Thymus (tissue), 11 donors: ENCODE measurements around the gene FBXL13. TPM values are rescaled to one million over a fixed set of nuclear protein-coding genes. Genes with fewer than 3 reads are reported as not detected.

Experiments used
- DNase-seq, 9 donors: peaks; one replicate each; pipeline ENCODE4 v3.0.0-alpha.2; 2013; ENCODE audit warnings: low spot score in 9 of 9, low read depth in 6 of 9, missing footprints in 1 of 9
- H3K27ac ChIP-seq, 2 donors: one replicate each; pipeline ENCODE4 v1.5.1; 2013; ENCODE audit warnings: control low read depth in 1 of 2, low read depth in 1 of 2, low read length in 1 of 2, mild to moderate bottlenecking in 1 of 2, moderate library complexity in 1 of 2
- H3K27me3 ChIP-seq, 2 donors: one replicate each; pipeline ENCODE4 v1.5.1; 2013; ENCODE audit warnings: low read length in 1 of 2; ENCODE audit not compliant: control insufficient read depth in 2 of 2, insufficient read depth in 1 of 2
- H3K36me3 ChIP-seq, 2 donors: one replicate each; pipeline ENCODE4 v1.5.1; 2013; ENCODE audit warnings: low read length in 1 of 2, mild to moderate bottlenecking in 1 of 2, moderate library complexity in 1 of 2; ENCODE audit not compliant: control insufficient read depth in 2 of 2, insufficient read depth in 2 of 2
- H3K4me1 ChIP-seq, 2 donors: one replicate each; pipeline ENCODE4 v1.5.1; 2013; ENCODE audit warnings: low read length in 2 of 2; ENCODE audit not compliant: control insufficient read depth in 2 of 2, insufficient read depth in 2 of 2
- H3K4me3 ChIP-seq, 2 donors: one replicate each; pipeline ENCODE4 v1.5.1; 2013; ENCODE audit warnings: low read length in 2 of 2, control low read depth in 1 of 2, mild to moderate bottlenecking in 1 of 2
- H3K9me3 ChIP-seq, 2 donors: one replicate each; pipeline ENCODE4 v1.5.1; 2013; ENCODE audit warnings: low read length in 1 of 2, mild to moderate bottlenecking in 1 of 2; ENCODE audit not compliant: control insufficient read depth in 2 of 2, insufficient read depth in 1 of 2
- WGBS: extraction: QIAGEN DNeasy Blood & Tissue Kit; methylation state at CpG from one replicate; pipeline ENCODE4 v1.1.7; 2013; 5-methylcytosine and 5-hydroxymethylcytosine counted together
- polyA plus RNA-seq: library from polyadenylated mRNA; stranded (reverse); fragments of 200-250 nt; gene quantifications from one replicate; pipeline ENCODE4 v1.2.3, GENCODE V29; 2013
- total RNA-seq: library from RNA; stranded (reverse); fragments of 120-200 nt; gene quantifications from one replicate; pipeline ENCODE4 v1.2.4, GENCODE V29; 2013
- donor health status: healthy.

FBXL13 gene
- total and polyA plus RNA-seq, 2 donors: 1.0 to 3.8 TPM

GRCh38 chr7:102866535-102867215 is 207.9 kb downstream of the FBXL13 start:
- DNase-seq: no peak
- Histone ChIP-seq H3K4me3 (no peak overlapping the region), H3K27me3 (no peaks in the 10 kb centered on the region), H3K27ac (no peak overlapping the region), H3K9me3 (no peaks in the 10 kb centered on the region), H3K4me1 (no peaks in the 10 kb centered on the region), H3K36me3 (no peaks in the 10 kb centered on the region)
- WGBS: 97% methylated on average over 3 of the region's 3 CpGs

GRCh38 chr7:102864958-102865357 is 209.6 kb downstream of the FBXL13 start:
- no peaks in the 10 kb centered on the region for H3K27me3 ChIP-seq
- no peak overlapping the region for H3K4me3 ChIP-seq
- no peaks in the 10 kb centered on the region for H3K36me3 ChIP-seq
- no peaks in the 10 kb centered on the region for H3K4me1 ChIP-seq
- H3K27ac ChIP-seq: no peak overlapping the region
- no peak for DNase-seq
- WGBS: 91% methylated on average over 2 of the region's 2 CpGs
- H3K9me3 ChIP-seq: no peaks in the 10 kb centered on the region

- Histone ChIP-seq H3K36me3 (no peaks in the 10 kb centered on the region), H3K27ac (no peak overlapping the region), H3K4me3 (no peak overlapping the region), H3K4me1 (no peaks in the 10 kb centered on the region), H3K9me3 (no peaks in the 10 kb centered on the region), H3K27me3 (no peaks in the 10 kb centered on the region)
- 94% methylated on average over 3 of the region's 3 CpGs for WGBS
- DNase-seq: no peak
These were observed 214.2 kb downstream of the FBXL13 start for GRCh38 chr7:102860351-102860811.

DNA sequence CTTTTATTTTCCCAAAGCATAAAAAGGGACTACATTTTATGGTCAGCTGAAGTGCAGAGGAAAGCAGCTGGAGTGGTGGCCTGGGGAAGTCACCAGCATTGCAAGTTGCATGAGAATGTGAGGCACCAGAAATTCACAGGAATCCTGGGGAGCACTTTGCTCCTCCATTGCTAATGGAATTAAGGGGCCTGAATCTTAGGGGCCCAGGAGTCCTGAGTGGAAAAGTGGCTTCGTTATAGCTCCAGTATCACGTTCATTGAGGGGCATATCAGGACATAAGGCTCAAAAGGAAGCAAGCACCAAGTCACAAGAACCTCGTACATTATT is 214.8 kb downstream of the FBXL13 start:
- H3K27ac ChIP-seq: no peak overlapping the region

DNA sequence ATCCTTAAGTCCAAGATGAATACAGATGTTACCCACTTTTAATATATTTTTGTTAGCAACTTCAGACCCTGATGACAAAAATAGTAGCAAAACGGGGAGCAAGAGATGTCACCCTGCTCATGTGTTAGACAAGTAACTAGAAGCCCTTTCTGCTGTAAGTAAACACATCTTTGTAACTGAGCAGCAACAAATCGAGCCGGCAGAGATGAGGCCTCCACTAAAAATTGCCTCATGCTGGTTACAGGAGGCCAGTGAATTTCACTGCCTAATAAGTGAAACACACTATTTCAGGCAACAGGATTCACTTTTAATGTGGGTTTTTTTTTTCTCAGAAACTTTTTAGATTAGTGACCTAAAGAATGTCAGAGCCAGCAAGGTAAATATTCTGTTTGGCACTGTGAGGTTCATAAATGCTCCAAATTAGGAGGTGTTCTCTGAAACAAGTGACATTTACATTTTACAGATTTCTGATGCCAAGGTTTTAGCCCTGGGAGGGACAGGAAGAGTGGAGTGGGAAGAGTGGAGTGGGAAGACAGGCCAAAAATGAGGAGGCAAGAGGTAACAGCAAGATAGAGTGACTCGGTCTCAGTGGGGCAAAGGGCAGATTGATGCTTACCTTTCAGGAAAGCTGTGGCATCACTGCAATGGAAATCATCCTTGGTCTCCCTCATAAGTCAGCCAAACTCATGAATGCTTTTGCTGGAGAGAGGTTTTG is 215.4 kb downstream of the FBXL13 start:
- Histone ChIP-seq H3K27me3 (no peaks in the 10 kb centered on the region), H3K36me3 (no peaks in the 10 kb centered on the region), H3K4me3 (no peak overlapping the region), H3K9me3 (no peaks in the 10 kb centered on the region), H3K27ac (no peak overlapping the region), H3K4me1 (no peaks in the 10 kb centered on the region)
- 95% methylated on average over 4 of the region's 4 CpGs for WGBS
- DNase-seq: no peak

More for the DNA sequence above, 214.8 kb downstream of the FBXL13 start:
- no peak overlapping the region for H3K4me3 ChIP-seq
- 98% methylated on average over 3 of the region's 3 CpGs for WGBS
- no peaks in the 10 kb centered on the region for H3K9me3 ChIP-seq
- H3K36me3 ChIP-seq: no peaks in the 10 kb centered on the region
- H3K27me3 ChIP-seq: no peaks in the 10 kb centered on the region
- no peaks in the 10 kb centered on the region for H3K4me1 ChIP-seq
- no peak for DNase-seq

GRCh38 chr7:102856036-102856435 is 218.6 kb downstream of the FBXL13 start:
- Histone ChIP-seq H3K4me1 (no peaks in the 10 kb centered on the region), H3K27me3 (no peaks in the 10 kb centered on the region), H3K4me3 (no peak overlapping the region), H3K36me3 (no peaks in the 10 kb centered on the region), H3K27ac (no peak overlapping the region), H3K9me3 (no peaks in the 10 kb centered on the region)
- no peak for DNase-seq

- no peak for DNase-seq
- Histone ChIP-seq H3K36me3 (no peaks in the 10 kb centered on the region), H3K4me1 (no peaks in the 10 kb centered on the region), H3K4me3 (no peak overlapping the region), H3K27ac (no peak overlapping the region), H3K27me3 (no peaks in the 10 kb centered on the region), H3K9me3 (no peaks in the 10 kb centered on the region)
- WGBS: 95% methylated on average over 3 of the region's 3 CpGs
These were observed 225.1 kb downstream of the FBXL13 start for GRCh38 chr7:102849538-102849937.

GRCh38 chr7:102849079-102849478 is 225.5 kb downstream of the FBXL13 start:
- H3K9me3 ChIP-seq: no peaks in the 10 kb centered on the region
- no peak overlapping the region for H3K4me3 ChIP-seq
- H3K4me1 ChIP-seq: no peaks in the 10 kb centered on the region
- 96% methylated on average over 5 of the region's 5 CpGs for WGBS
- no peak for DNase-seq
- H3K27ac ChIP-seq: no peak overlapping the region
- no peaks in the 10 kb centered on the region for H3K27me3 ChIP-seq
- H3K36me3 ChIP-seq: no peaks in the 10 kb centered on the region

GRCh38 chr7:102845346-102845745 is 229.2 kb downstream of the FBXL13 start:
- WGBS: 98% methylated on average over 2 of the region's 2 CpGs
- Histone ChIP-seq H3K4me3 (no peak overlapping the region), H3K36me3 (no peaks in the 10 kb centered on the region), H3K4me1 (no peaks in the 10 kb centered on the region), H3K27me3 (no peaks in the 10 kb centered on the region), H3K27ac (no peak overlapping the region), H3K9me3 (no peaks in the 10 kb centered on the region)
- DNase-seq: no peak
